ENCODE results near the gene MLH3. TPM values are rescaled to one million over a fixed set of nuclear protein-coding genes. Genes with fewer than 3 reads are reported as not detected.

The MLH3 gene
- total RNA-seq, 1 donor from 2014 or later = 27.2 TPM

GRCh38 chr14:75094896-75095295 lies 43.6 kb upstream of the MLH3 start:
- Histone ChIP-seq H3K27ac (no peak overlapping the region), H3K27me3 (ENCODE audit: low read depth) (no peaks in the 10 kb centered on the region), H3K4me1 (no peaks in the 10 kb centered on the region), H3K4me3 (no peak overlapping the region), H3K9me3 (no peaks in the 10 kb centered on the region), H3K36me3 (peaks cover 100% of the 10 kb centered on the region)
- no peak for DNase-seq
- no peak for ATAC-seq
- intact Hi-C loops (cut with DNase I) = no loop called here
- TF ChIP-seq CTCF (IDR thresholded peaks at IDR 0.05) = no peak

- H3K36me3 ChIP-seq = peaks cover 99% of the 10 kb centered on the region
- no peak for ATAC-seq
- intact Hi-C loops (cut with DNase I) = no loop called here
Measured at GRCh38 chr14:75092698-75093097, 41.4 kb upstream of the MLH3 start.

GRCh38 chr14:75091251-75091650 lies 40.0 kb upstream of the MLH3 start:
- intact Hi-C loops (cut with DNase I) = no loop called here
- DNase-seq (no peak), ATAC-seq (no peak)
- no peaks in the 10 kb centered on the region for H3K4me1 ChIP-seq
- peaks cover 99% of the 10 kb centered on the region for H3K36me3 ChIP-seq
- H3K27me3 ChIP-seq (ENCODE audit: low read depth) = no peaks in the 10 kb centered on the region
- no peak overlapping the region for H3K27ac ChIP-seq
- no peak for TF ChIP-seq CTCF (IDR thresholded peaks at IDR 0.05)
- no peak overlapping the region for H3K4me3 ChIP-seq
- H3K9me3 ChIP-seq = no peaks in the 10 kb centered on the region

More at GRCh38 chr14:75092698-75093097, 41.4 kb upstream of the MLH3 start:
- TF ChIP-seq CTCF (IDR thresholded peaks at IDR 0.05) = no peak
- Histone ChIP-seq H3K4me1 (no peaks in the 10 kb centered on the region), H3K27ac (no peak overlapping the region), H3K27me3 (ENCODE audit: low read depth) (no peaks in the 10 kb centered on the region), H3K9me3 (no peaks in the 10 kb centered on the region), H3K4me3 (no peak overlapping the region)
- no peak for DNase-seq

GRCh38 chr14:75090353-75090752 lies 39.1 kb upstream of the MLH3 start:
- Histone ChIP-seq H3K36me3 (peaks cover 99% of the 10 kb centered on the region), H3K4me1 (no peaks in the 10 kb centered on the region), H3K9me3 (no peaks in the 10 kb centered on the region), H3K27me3 (ENCODE audit: low read depth) (no peaks in the 10 kb centered on the region), H3K27ac (no peak overlapping the region), H3K4me3 (no peak overlapping the region)
- intact Hi-C loops (cut with DNase I) = no loop called here
- ATAC-seq (no peak), DNase-seq (no peak)
- no peak for TF ChIP-seq CTCF (IDR thresholded peaks at IDR 0.05)

- H3K4me1 ChIP-seq = no peaks in the 10 kb centered on the region
- H3K27ac ChIP-seq = no peak overlapping the region
- no peak overlapping the region for H3K4me3 ChIP-seq
- peak; percentile 77 for TF ChIP-seq CTCF (IDR thresholded peaks at IDR 0.05)
- ATAC-seq (peak; percentile 62 to 80), DNase-seq (no peak)
- intact Hi-C loops (cut with DNase I) = no loop called here
- H3K27me3 ChIP-seq (ENCODE audit: low read depth) = no peaks in the 10 kb centered on the region
- peaks cover 99% of the 10 kb centered on the region for H3K36me3 ChIP-seq
- no peaks in the 10 kb centered on the region for H3K9me3 ChIP-seq
Measured at GRCh38 chr14:75088566-75089373, 37.5 kb upstream of the MLH3 start.
